Dermis blood vessel endothelial cell (primary cell): Measurements from ENCODE around the gene PIK3C2G. TPM values are rescaled to one million over a fixed set of nuclear protein-coding genes. Genes with fewer than 3 reads are reported as not detected.

Experiments
- DNase-seq: peaks from one replicate; pipeline ENCODE4 v3.0.0; 2010
- total RNA-seq: library from RNA; depleted of rRNA; stranded (reverse); fragments of >200 nt; gene quantifications from 2 replicates; pipeline ENCODE4 v1.2.3, GENCODE V29; 2014

Gene PIK3C2G
- total RNA-seq, 1 donor from 2014 or later, result 1.0 TPM

DNA sequence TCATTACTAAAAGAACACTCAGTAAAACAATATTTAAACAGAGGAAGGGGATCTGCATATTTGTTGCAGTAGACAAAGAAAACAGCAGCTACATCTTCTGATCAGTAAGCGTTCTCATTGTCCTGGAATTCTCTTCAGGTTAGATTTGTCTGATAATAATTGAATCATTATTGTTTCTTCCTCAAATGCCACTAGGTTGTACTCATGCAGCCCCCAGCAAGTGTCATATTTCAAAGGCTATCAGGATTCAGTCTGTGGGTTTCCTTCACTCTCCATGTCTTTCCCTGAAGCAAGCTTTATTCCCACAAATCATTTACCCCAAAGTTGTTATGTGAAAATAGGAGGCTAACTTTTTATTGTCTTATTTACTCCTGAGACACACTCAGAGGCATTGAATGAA lies 14.7 kb downstream of the PIK3C2G start:
- DNase-seq, result peak; percentile 40

DNA sequence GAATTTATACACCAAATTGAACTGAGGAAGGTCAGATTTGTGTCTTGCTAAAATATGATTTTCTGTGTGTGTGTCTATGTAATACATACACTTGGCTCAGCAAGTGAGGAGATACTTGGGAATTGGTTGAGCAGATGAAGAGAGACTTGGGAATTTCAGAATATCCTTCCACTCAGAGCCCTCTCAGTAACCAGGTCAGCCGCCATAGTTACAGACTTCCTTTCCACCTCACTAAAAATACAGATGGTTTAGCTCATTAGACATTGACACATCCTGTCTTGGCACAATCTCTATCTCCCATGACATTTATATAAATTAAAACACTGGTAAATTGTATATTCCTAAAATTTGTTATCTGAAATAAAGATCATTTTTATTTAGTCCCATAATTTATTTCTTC lies 15.9 kb downstream of the PIK3C2G start:
- peak; percentile 66 for DNase-seq

DNA sequence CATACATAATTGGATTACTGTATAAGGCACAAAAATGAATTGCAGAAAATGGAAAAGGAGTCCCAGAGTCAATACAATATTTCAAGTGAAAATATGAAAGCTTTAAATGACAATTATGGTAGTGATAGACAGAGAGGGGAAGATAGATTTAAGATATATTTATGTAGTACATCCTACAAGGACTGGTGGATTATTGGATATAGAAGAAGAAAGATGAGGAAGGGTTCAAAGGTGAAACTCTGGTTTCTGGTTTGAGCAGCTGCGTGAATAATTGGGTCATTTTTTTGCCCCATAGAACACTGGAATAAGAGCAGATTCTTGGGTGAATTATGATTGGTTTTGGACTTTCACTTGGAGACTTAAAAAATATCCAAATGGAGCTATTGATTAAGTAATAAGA lies 19.4 kb downstream of the PIK3C2G start:
- DNase-seq, result no peak

DNA sequence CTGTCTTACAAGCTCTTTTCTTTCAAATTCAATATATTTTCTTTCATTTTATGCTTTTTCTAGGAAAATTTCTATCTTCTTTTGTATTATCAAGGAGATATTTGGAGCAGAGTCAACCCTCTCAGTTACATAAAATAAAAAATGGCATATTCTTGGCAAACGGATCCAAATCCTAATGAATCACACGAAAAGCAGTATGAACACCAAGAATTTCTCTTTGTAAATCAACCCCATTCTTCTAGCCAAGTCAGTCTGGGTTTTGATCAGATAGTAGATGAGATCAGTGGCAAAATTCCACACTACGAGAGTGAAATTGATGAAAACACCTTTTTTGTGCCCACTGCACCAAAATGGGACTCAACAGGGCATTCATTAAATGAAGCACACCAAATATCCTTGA lies 20.6 kb downstream of the PIK3C2G start:
- DNase-seq, result no peak

DNA sequence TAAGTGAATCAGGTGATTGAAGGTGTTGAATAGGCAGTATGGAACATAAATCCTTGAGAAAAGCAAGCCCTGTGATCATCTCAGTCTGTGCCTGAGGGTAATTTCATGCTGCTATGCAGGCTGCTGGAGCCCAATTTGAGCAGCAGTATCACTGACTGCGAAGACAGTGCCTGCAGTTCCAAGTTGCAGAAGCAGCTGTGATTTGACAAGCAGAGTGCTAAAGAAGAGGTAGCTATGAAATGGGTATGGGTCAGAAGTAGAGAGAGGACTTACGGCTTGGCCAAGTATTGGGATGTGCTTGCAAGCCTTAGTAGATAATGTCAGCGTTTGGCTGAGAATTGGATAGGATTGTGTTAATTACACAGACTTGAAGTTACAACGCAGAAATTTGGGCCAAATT lies 22.5 kb downstream of the PIK3C2G start:
- no peak for DNase-seq

DNA sequence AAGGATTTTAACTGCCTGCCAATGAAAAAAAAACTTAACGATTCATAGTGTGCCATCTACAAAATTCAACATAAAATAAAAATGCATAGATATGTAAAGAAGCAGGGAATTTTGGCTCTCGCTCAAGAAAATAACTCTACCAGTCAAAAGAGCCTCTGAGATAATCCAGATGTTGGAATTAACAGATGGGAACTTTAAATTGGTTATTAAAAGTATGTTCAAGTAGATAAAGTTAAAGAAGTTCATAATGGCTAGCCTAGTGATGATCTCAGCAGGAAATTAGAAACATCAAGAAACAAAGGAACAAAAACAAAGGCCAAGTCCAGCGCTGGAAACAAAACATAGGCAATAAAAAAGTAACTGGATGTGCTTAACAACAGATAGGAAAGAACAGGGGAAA lies 23.1 kb downstream of the PIK3C2G start:
- DNase-seq, result peak; percentile 70

DNA sequence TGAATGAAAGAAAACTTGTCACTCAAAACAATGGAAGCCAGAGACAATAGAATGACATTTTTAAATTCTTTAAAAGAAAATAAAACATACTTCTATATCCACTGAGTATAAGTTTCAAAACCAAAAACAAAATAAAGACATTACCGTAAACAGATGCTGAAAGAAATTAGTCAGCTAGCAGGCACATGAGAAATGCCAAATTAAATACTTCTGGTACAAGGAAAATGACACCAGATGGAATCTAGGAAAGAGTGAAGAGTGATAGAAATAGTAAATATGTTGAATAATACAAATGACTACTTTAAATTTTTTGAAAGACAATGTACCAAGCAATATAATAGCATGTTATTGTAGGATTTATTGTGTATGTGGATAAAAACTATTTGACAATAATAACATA lies 23.8 kb downstream of the PIK3C2G start:
- no peak for DNase-seq

DNA sequence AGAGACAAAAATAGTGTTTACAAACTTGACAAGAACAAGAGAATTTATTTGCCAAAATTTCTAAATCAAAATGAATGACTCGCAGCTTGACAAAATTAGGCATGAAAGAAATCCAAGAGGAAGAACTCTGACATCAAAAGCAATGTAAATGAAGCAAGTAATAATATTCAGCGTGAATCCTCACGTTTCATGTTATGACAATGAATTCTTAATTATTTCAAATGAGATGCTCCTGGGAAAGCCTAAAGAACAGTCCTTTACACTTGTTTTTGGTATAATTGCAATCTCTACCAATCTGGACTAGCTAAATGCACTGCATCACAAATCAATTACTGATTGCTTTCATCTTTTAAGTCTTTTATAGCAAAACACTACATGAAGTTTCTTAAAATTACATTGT lies 29.1 kb downstream of the PIK3C2G start:
- no peak for DNase-seq

DNA sequence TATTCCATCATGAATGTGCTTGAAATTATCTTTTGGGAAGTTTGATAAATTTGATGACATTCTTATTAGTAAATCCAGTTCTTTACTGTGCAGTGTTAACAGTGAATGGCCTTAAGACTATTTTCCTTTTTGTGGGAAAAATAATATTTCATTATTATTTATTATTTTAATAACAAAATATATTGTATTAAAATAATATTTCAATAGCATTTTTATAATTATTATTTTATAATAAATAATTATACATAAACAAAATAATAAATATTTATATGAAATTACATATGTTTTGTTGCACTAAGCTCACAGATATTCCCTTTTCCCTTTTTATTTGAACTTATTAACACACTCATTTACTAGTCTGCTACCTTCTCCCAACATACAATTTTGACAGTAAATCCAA lies 33.6 kb downstream of the PIK3C2G start:
- DNase-seq, result no peak

DNA sequence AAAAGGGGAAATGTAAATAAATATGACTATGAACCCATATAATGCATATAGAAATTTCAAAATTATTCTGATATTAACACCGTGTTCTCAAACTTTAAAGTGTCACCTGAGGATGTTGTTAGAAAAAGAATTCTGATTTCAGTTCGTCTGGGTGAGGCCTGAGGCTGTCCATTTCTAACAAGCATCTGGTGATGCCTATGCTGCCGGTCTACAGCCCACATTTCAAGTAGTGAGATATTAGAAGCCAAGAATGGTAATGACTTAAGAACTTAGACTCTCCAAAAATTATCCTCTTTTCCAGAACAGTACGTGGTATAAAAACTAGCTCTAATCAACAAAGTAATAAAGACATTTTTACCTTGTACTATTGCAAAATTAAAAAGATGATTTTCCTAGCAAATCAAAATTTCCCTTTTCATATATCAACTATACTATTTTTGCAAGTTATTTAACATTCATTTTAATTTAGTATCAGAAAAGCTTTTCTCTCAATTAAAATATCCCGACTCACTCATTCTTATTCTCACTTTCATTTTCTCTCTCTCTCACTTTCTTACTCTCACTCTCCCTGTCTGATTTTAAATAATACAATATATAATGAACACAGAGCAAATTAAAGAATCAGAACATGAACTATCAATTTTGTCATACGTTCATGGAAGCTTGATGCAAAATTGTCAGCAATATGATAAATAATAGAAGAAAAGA lies 35.0 kb downstream of the PIK3C2G start:
- no peak for DNase-seq

DNA sequence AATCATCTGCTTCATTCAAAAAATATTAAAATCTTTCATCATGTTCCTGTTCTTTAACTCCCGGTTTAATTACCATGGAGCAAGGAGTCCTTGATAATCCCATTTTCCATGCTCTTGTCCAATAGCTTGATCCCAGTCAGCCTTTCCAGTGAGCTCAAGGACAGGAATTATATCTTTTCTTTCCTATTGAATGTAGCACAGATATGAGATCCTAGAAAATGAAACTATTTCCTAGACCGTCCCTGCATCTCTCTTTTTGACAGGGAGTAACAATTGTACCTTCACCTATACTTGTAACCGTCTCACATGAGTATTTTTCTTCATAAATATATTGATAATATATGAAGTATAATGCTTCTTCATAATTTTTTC lies 35.6 kb downstream of the PIK3C2G start:
- DNase-seq, result no peak

DNA sequence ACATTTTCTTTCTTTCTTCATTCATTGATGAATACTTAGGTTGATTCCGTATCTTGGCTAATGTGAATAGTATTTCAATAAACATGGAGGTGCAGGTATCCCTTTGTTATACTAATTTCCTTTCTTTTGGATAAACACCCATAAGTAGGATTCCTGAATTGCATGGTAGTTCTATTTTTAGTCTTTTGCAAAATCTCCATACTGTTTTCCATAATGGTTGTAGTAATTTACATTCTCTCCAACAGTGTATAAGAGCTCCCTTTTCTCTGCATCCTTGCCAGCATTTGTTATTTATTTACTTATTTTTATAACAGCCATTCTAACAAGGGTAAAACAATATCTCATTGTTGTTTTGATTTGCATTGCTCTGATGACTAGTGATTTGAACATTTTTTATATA lies 36.6 kb downstream of the PIK3C2G start:
- DNase-seq, result no peak

DNA sequence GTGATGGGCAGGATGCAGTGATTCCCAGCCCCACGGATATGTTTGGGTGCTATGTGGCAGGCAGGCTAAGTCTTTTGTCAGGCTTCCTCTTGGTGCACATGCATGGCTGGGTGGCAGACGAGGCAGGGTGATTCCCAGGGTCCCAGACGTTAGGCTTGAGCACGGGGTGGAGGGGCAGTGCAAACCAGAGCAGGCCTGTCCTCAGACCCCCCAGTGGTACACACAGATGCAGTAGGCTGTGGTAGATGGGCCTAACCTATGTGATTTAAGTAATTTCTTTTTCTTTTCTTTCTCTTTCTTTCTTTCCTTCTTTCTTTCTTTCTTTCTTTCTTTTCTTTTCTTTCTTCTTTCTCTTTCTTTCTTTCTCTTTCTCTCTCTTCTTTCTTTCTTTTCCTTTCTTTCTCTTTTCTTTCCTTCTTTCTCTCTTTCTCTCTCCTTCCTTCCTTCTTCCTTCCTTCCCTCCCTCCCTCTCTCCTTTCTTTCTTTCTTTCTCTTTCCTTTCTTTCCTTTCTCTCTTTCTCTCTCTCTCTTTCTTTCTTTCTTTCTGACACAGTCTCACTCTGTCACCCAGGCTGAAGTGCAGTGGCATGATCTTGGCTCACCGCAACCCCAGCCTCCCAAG lies 41.6 kb downstream of the PIK3C2G start:
- DNase-seq, result no peak

DNA sequence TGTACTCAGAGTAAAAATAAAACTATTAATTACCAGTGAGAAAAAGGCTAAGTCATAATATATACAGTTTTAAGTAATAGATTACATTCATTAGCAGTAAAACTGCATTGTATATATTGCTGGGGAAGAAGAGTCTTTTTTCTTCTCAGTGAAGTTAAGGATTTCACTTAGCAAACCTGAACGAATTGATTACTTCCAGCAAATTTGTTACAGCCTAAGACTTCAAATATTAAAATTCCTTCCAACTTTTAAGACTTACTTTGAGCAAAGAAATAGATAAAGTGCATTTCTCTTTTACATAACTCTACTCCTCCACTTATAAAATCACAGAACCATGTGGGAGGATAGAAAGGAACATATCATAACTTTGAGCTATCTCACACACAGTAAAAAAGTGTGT lies 43.3 kb downstream of the PIK3C2G start:
- DNase-seq, result no peak

DNA sequence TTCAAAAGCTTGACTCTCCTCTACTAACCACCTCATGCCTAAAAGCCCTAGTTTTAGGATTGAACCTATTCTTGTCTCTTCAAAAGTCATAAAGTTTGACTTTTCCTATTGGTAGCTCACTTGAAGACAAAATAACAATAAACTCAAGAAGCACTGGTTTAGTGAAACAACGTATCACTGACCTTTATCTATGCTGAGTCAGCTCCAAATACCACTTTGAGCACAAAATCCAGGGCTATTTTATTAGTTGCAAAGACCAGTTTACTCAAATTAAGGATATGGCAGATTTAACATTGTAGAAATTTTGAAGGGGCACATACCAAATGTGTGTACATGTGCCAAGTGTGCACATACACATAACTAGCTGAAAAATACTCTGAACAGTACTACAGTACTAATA lies 45.0 kb downstream of the PIK3C2G start:
- no peak for DNase-seq

DNA sequence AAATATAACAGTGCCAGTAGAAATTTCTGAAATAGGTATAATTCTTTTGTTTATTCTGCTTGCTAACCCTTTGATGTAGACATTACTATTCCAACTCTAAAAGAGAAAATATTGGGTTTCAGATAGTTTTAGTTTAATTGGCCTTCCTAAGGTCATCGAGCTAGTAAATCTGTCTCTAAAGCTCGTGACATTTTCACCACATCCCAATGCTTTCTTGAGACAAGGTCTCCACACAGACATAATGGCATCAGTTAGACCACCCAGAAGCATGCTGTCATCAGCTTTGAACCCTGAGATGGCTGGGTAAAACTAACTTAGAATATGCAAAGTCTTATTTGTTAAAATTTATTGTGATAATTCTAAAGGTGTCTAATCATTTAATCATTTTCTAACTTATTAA lies 52.0 kb downstream of the PIK3C2G start:
- DNase-seq, result no peak

DNA sequence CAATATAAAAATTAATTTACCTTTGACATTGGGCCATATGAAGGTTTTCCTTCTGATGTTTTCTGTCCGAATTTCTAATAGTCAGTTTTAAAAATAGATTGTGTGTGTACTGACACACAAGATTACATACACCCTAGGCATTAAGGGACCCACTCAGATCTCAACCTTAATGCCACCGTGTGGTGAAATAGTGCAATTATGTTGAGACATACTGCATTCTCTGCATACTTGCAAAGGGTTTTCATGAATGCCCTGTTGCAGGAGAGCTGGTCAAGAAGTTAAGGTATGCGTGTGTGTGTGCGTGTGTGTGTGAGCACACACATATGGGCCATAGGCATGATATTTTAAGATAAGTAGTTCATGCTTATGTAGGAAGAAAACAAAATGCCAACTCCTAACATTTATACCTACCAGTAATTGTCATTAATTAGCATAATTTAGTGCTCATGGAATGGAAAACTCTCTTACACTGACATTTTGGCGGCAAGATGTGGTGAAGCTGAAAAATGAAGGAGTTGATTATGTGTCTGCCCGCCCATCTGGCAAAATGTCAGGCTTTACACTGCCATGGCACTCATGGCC lies 58.8 kb downstream of the PIK3C2G start:
- peak; percentile 85 for DNase-seq

DNA sequence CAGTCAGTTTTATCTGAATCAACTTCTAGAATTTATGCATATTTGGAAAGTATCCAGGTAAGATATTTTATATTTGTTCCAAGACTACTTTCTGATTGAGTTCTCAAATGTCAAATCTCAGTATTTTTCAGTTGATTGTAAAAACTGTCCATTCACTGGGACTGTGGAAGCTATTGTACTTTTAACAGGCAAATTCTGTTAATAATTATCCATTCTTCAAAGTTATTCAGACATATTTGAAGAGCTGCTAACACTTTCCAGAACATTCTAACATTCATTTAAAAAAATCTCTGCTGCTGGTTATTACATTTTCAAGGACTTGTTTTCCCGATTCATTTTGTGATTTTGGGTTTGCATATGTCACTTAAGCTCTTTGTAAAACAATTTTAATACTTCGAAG lies 59.7 kb downstream of the PIK3C2G start:
- no peak for DNase-seq

DNA sequence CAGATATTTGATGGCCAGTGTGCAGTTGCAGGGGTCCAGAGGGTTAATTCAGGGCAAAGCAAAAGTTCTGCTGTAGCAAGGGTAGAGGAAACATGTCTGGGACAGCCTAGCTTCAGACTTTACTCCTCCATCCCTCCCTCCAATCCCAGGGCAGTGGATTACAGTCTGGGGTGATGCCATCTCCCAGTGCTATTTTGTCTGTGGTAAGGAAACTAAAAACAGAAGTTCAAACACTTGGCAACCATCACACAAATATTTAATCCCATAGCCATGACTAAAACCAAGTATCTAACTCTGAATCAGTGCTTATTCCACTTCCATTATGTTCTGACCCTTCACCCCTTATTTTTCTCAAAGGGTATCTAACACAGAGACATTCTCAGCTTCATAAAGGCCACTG lies 61.8 kb downstream of the PIK3C2G start:
- no peak for DNase-seq

DNA sequence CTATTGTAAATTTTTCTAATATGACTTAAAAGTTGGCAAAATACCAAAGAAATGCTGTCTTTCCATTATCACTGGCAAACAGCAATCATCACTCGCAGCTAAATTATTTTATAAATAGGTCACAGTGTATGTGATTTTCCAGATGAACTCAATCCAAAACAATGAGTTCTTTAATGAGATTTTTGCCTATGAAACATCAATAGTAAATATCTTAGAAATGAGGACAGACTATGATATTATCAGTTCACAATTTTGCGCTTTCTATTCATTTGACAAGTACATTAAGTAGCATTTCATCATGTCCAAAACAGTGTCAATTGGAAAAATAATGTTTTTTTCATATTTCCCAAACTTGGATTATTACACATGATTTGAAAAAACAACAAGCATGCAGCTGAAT lies 65.7 kb downstream of the PIK3C2G start:
- DNase-seq, result no peak

DNA sequence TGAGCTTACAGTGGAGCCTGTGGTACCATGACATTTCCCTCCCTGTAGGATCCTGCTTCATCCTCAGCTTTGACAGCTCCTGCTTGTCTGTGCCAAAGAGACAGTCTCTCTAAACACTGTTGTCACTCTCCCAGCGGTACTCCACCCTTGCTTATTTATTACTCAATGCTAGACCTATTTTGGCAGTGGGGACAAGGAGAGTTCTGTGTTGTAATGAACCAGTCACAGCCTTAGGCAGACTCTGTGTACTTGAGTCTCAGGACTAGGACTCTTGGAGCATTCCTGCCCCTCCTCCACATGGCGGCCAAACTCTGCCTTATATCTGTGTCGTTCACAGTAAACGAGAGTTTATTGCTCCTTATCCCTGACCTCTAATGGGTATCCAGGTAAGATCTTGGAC lies 70.9 kb downstream of the PIK3C2G start:
- DNase-seq, result no peak

DNA sequence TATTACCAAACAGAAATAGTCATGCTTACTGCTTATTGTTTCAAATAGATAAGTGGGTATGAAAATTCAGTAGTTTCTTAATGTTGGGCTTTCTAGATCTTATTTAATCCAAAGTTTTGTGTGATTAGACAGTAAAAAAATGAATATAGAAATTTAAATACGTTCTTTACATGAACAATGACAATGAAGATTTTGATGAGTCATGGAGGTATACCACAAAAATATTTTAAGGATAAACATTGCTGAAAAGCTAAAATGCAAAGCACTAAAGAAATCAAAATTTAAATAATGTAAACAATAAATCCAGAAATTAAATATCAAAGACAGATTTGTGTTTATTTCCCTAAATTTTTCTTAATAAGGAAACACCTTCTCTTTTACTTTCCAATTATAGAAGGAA lies 78.3 kb downstream of the PIK3C2G start:
- no peak for DNase-seq

DNA sequence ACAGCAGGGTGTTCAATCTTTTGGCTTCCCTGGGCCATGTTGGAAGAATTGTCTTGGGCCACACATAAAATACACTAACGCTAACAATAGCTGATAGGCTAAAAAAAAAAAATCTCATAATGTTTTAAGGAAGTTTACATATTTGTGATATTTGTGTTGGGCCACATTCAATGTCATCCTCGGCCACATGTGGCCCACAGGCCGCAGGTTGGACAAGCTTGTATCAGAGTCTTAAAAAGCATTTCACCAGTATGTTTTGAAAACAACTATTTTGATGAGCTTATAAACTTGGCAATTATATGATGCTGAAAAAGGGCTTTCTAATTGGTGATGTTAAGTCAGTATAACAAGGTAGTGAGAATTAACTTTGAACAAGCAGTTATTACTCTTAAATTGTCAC lies 78.9 kb downstream of the PIK3C2G start:
- DNase-seq, result no peak

DNA sequence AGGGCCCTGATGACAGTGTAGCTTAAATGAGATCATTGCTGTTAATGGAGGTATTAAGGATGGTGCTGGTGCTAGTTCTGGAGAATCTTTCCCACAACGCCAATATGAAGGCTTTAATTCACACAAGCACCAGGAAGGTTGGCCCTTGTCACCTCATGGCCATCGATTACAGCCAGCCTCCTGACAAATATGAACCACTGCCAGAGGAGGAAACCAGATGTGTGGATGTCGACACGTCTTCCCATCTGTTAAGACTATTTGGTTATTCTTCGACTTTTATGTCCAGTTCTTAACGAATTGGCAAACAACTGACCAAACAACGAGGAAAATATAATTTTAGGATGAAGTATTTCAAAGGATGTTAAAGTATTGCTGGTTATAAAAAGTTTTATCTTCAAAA lies 79.5 kb downstream of the PIK3C2G start:
- no peak for DNase-seq

DNA sequence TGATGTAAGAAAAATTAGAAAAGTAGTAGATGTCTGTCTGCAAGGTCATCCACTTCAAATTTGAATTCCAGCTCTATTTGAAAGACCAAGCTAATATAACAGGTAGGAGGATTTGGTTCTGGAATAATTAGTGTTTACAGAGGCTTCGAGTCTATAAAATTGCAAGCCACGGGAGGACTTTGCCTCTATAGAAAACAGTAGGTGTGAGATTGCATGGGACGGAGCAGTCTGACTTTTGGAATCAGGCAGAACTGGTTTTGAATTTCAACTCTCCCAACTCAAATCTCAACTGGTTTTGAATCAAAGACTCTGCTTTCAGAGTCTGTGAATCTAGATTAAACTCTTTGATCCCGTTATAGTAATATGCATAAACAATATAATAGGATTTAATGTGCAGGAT lies 82.4 kb downstream of the PIK3C2G start:
- no peak for DNase-seq
